ENCODE data around the gene CALN1. TPM values are rescaled to one million over a fixed set of nuclear protein-coding genes. Genes with fewer than 3 reads are reported as not detected.

The CALN1 gene
- total and polyA plus RNA-seq, 2 experiments from 2014 or later: 0.23 to 0.28 TPM

DNA sequence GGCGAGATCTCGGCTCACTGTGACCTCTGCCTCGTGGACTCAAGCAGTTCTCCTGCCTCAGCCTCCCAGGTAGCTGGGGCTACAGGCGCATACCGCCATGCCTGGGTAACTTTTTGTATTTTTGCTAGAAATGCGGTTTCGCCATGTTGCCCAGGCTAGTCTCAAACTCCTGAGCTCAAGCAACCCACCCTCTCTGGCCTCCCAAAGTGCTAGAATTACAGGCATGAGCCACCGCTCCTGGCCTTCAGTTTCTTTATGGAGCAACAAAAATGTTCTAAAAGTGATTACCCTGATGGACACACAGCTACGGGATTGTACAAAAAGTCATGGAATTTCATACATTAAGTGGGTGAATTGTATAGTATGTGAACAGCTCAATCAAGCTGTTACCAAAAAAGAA, 216.0 kb downstream of the CALN1 start:
- no peaks in the 10 kb centered on the region for H4K20me1 ChIP-seq (ENCODE audit: insufficient read depth, poor library complexity, severe bottlenecking)
- H3K27me3 ChIP-seq: no peaks in the 10 kb centered on the region
- no peaks in the 10 kb centered on the region for H3K36me3 ChIP-seq (replicated peaks; ENCODE audit: insufficient read depth, low read depth)
- DNase-seq (ENCODE audit: low spot score): no peak
- H3K27ac ChIP-seq: no peak overlapping the region
- no peaks in the 10 kb centered on the region for H3K9me3 ChIP-seq (ENCODE audit: low read depth)
- no peaks in the 10 kb centered on the region for H3K9me2 ChIP-seq (replicated peaks; ENCODE audit: insufficient read depth)
- H3K4me3 ChIP-seq: no peak overlapping the region
- TF ChIP-seq EZH2 (IDR thresholded peaks at IDR 0.05; ENCODE audit: borderline replicate concordance) (no peak), EZH2phosphoT487 (IDR thresholded peaks at IDR 0.05; ENCODE audit: low read depth, severe bottlenecking, unreplicated experiment) (no peak)
- TF ChIP-seq, protein P1, sequence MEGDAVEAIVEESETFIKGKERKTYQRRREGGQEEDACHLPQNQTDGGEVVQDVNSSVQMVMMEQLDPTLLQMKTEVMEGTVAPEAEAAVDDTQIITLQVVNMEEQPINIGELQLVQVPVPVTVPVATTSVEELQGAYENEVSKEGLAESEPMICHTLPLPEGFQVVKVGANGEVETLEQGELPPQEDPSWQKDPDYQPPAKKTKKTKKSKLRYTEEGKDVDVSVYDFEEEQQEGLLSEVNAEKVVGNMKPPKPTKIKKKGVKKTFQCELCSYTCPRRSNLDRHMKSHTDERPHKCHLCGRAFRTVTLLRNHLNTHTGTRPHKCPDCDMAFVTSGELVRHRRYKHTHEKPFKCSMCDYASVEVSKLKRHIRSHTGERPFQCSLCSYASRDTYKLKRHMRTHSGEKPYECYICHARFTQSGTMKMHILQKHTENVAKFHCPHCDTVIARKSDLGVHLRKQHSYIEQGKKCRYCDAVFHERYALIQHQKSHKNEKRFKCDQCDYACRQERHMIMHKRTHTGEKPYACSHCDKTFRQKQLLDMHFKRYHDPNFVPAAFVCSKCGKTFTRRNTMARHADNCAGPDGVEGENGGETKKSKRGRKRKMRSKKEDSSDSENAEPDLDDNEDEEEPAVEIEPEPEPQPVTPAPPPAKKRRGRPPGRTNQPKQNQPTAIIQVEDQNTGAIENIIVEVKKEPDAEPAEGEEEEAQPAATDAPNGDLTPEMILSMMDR (IDR thresholded peaks at IDR 0.05; ENCODE audit: poor library complexity): no peak
- no peaks in the 10 kb centered on the region for H3K4me1 ChIP-seq (ENCODE audit: insufficient read depth)
- no peak overlapping the region for H2AFZ ChIP-seq
- no peaks in the 10 kb centered on the region for H3K79me2 ChIP-seq
- no peak overlapping the region for H3K4me2 ChIP-seq
- 95% methylated on average over 9 of the region's 9 CpGs for WGBS (ENCODE audit: low lambda C conversion rate, missing lambda C conversion rate)

DNA sequence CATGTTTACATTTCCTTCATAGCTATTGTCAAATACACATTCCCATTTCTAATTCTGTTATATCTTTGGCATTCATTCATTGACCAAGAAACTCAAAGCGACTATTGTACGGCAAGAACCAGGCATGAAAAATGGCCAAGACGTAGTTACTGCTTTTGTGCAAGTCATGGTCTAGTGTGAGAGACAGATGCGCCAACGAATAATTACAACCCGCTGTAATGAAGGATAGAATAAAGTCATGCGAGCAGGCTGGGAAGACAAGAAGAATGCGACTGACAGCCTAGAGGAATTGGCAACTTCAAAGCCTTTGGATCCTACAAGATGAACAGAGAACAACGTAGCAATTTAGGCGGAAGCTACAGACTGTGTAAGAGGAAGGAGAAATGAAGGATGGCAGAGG, 221.2 kb downstream of the CALN1 start:
- no peak overlapping the region for H3K4me2 ChIP-seq
- H3K4me1 ChIP-seq (ENCODE audit: insufficient read depth): no peaks in the 10 kb centered on the region
- no peaks in the 10 kb centered on the region for H3K79me2 ChIP-seq
- no peak overlapping the region for H2AFZ ChIP-seq
- H3K27me3 ChIP-seq: no peaks in the 10 kb centered on the region
- no peaks in the 10 kb centered on the region for H4K20me1 ChIP-seq (ENCODE audit: insufficient read depth, poor library complexity, severe bottlenecking)
- H3K4me3 ChIP-seq: no peak overlapping the region
- TF ChIP-seq, protein P1 (IDR thresholded peaks at IDR 0.05; ENCODE audit: poor library complexity): no peak
- TF ChIP-seq EZH2 (IDR thresholded peaks at IDR 0.05; ENCODE audit: borderline replicate concordance) (no peak), EZH2phosphoT487 (IDR thresholded peaks at IDR 0.05; ENCODE audit: low read depth, severe bottlenecking, unreplicated experiment) (no peak)
- H3K36me3 ChIP-seq (replicated peaks; ENCODE audit: insufficient read depth, low read depth): no peaks in the 10 kb centered on the region
- 85% methylated on average over 10 of the region's 10 CpGs for WGBS (ENCODE audit: low lambda C conversion rate, missing lambda C conversion rate)
- DNase-seq (ENCODE audit: low spot score): no peak
- no peak overlapping the region for H3K27ac ChIP-seq
- H3K9me3 ChIP-seq (ENCODE audit: low read depth): no peaks in the 10 kb centered on the region
- H3K9me2 ChIP-seq (replicated peaks; ENCODE audit: insufficient read depth): no peaks in the 10 kb centered on the region

DNA sequence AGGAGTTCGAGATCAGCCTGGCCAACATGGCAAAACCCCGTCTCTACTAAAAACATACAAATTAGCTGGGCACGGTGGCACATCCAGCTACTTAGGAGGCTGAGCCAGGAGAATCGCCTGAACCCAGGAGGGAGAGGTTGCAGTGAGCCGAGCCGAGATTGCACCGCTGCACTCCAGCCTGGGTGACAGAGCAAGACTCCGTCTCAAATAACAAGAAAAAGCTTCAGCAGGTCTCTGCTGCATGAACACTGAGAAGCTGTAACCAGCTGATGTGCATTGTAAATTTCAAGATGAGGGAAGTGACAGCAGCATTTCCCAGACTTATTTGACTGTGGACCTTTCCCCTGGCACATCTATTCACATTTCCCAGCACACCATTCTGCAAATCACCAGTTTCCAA, 222.0 kb downstream of the CALN1 start:
- Histone ChIP-seq H3K4me1 (ENCODE audit: insufficient read depth) (no peaks in the 10 kb centered on the region), H4K20me1 (ENCODE audit: insufficient read depth, poor library complexity, severe bottlenecking) (no peaks in the 10 kb centered on the region), H3K36me3 (replicated peaks; ENCODE audit: insufficient read depth, low read depth) (no peaks in the 10 kb centered on the region), H3K9me3 (ENCODE audit: low read depth) (no peaks in the 10 kb centered on the region), H3K79me2 (no peaks in the 10 kb centered on the region), H3K4me3 (no peak overlapping the region), H3K27me3 (no peaks in the 10 kb centered on the region), H3K27ac (no peak overlapping the region), H2AFZ (no peak overlapping the region), H3K9me2 (replicated peaks; ENCODE audit: insufficient read depth) (no peaks in the 10 kb centered on the region), H3K4me2 (no peak overlapping the region)
- DNase-seq (ENCODE audit: low spot score): no peak
- 86% methylated on average over 8 of the region's 8 CpGs for WGBS (ENCODE audit: low lambda C conversion rate, missing lambda C conversion rate)
- no peak for TF ChIP-seq EZH2 (IDR thresholded peaks at IDR 0.05; ENCODE audit: borderline replicate concordance)
- no peak for TF ChIP-seq EZH2phosphoT487 (IDR thresholded peaks at IDR 0.05; ENCODE audit: low read depth, severe bottlenecking, unreplicated experiment)
- TF ChIP-seq, protein P1 (IDR thresholded peaks at IDR 0.05; ENCODE audit: poor library complexity): no peak

DNA sequence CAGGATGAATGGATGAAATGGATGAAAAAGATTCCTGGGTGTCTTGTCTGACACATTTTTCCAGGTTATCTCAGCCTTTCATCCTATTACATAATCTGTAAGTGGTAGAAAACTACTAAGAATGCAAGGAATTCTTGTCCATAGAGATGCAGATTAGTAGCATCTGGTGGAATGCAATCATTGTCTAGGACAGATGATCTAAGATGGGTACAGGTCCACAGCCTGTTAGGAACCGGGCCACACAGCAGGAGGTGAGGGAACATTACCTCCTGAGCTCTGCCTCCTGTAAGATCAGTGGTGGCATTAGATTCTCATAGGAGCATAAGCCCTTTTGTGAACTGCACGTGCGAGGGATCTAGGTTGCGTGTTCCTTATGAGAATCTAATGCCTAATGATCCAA, 225.0 kb downstream of the CALN1 start:
- no peaks in the 10 kb centered on the region for H3K9me2 ChIP-seq (replicated peaks; ENCODE audit: insufficient read depth)
- H3K9me3 ChIP-seq (ENCODE audit: low read depth): no peaks in the 10 kb centered on the region
- DNase-seq (ENCODE audit: low spot score): no peak
- H4K20me1 ChIP-seq (ENCODE audit: insufficient read depth, poor library complexity, severe bottlenecking): no peaks in the 10 kb centered on the region
- no peak for TF ChIP-seq EZH2 (IDR thresholded peaks at IDR 0.05; ENCODE audit: borderline replicate concordance)
- no peak for TF ChIP-seq EZH2phosphoT487 (IDR thresholded peaks at IDR 0.05; ENCODE audit: low read depth, severe bottlenecking, unreplicated experiment)
- TF ChIP-seq, protein P1 (IDR thresholded peaks at IDR 0.05; ENCODE audit: poor library complexity): no peak
- no peak overlapping the region for H3K27ac ChIP-seq
- no peaks in the 10 kb centered on the region for H3K27me3 ChIP-seq
- H3K4me3 ChIP-seq: no peak overlapping the region
- H2AFZ ChIP-seq: no peak overlapping the region
- H3K36me3 ChIP-seq (replicated peaks; ENCODE audit: insufficient read depth, low read depth): no peaks in the 10 kb centered on the region
- no peaks in the 10 kb centered on the region for H3K4me1 ChIP-seq (ENCODE audit: insufficient read depth)
- no peak overlapping the region for H3K4me2 ChIP-seq
- no peaks in the 10 kb centered on the region for H3K79me2 ChIP-seq
- 88% methylated on average over 4 of the region's 4 CpGs for WGBS (ENCODE audit: low lambda C conversion rate, missing lambda C conversion rate)
